ENCODE measurements around the gene PVALEF.
"Not testable (repeated sequence)": the region's sequence is repeated elsewhere in the genome, so short reads cannot be mapped to it uniquely, and the experiment has no call there.

The PVALEF gene

GRCh38 chr17:81147701-81148100 lies 17.6 kb upstream of the PVALEF start:
- no peak for DNase-seq

- no peak for DNase-seq
Measured at GRCh38 chr17:81148571-81148970, 16.7 kb upstream of the PVALEF start.

GRCh38 chr17:81148986-81149533 lies 16.2 kb upstream of the PVALEF start:
- no peak for DNase-seq

- no peak for DNase-seq
Measured at GRCh38 chr17:81150377-81151077, 14.8 kb upstream of the PVALEF start.

GRCh38 chr17:81151278-81151677 lies 14.0 kb upstream of the PVALEF start:
- no peak for DNase-seq

GRCh38 chr17:81152288-81152828 lies 12.9 kb upstream of the PVALEF start:
- no peak for DNase-seq

- DNase-seq, result no peak
Measured at GRCh38 chr17:81153340-81153803, 11.9 kb upstream of the PVALEF start.

GRCh38 chr17:81154016-81154415 lies 11.3 kb upstream of the PVALEF start:
- DNase-seq, result not testable (repeated sequence)

- DNase-seq, result no peak
Measured at GRCh38 chr17:81154961-81155360, 10.3 kb upstream of the PVALEF start.

- no peak for DNase-seq
Measured at GRCh38 chr17:81156866-81157805, 8.2 kb upstream of the PVALEF start.

- no peak for DNase-seq
Measured at GRCh38 chr17:81157848-81158687, 7.2 kb upstream of the PVALEF start.

- no peak for DNase-seq
Measured at GRCh38 chr17:81158688-81159590, 6.4 kb upstream of the PVALEF start.

GRCh38 chr17:81159611-81160265 lies 5.6 kb upstream of the PVALEF start:
- DNase-seq, result no peak

GRCh38 chr17:81160306-81160705 lies 5.0 kb upstream of the PVALEF start:
- no peak for DNase-seq

- DNase-seq, result no peak
Measured at GRCh38 chr17:81160747-81161453, 4.4 kb upstream of the PVALEF start.

GRCh38 chr17:81161536-81161935 lies 3.8 kb upstream of the PVALEF start:
- no peak for DNase-seq

GRCh38 chr17:81161972-81162371 lies 3.3 kb upstream of the PVALEF start:
- DNase-seq, result no peak

GRCh38 chr17:81162491-81162890 lies 2.8 kb upstream of the PVALEF start:
- no peak for DNase-seq

GRCh38 chr17:81163051-81163695 lies 2.1 kb upstream of the PVALEF start:
- no peak for DNase-seq
